ENCODE results near the gene RAB4A. TPM values are rescaled to one million over a fixed set of nuclear protein-coding genes. Genes with fewer than 3 reads are reported as not detected.

The RAB4A gene
- total and polyA plus RNA-seq, 2 of the 13 experiments (the other 11 are each of a cell fraction or from before 2014, with no cell fraction given): 56.0 to 80.1 TPM

DNA sequence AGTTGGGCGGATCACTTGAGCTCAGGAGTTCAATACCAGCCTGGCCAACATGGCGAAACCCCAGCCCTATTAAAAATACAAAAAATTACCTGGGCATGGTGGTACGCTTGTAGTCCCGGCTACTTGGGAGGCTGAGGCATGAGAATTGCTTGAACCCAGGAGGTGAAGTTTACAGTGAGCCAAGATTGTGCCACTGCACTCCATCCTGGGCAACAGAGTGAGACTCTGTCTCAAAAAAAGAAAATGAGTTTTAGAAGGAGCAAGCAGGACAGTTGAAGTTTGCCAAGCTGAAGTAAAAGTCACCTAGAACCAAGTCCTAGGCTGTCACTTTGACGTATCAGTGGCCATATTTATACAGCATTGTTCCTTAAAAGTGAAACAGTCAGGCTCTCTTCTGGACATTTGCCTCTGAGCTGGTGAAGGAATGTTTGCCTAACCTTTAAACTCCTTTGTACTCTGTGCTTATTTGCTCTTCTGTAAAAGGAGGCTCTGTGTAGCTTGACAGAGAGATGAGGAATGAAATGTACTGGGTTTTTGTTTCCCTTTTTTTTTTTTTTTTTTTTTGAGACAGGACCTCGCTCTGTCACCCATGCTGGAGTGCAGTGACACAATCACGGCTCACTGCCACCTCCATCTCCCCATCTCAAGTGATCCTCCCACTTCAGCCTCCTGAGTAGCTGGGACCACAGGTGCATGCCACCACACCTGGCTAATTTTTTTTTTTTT is 2.8 kb downstream of the RAB4A start (continued):
- TF ChIP-seq, protein P1, sequence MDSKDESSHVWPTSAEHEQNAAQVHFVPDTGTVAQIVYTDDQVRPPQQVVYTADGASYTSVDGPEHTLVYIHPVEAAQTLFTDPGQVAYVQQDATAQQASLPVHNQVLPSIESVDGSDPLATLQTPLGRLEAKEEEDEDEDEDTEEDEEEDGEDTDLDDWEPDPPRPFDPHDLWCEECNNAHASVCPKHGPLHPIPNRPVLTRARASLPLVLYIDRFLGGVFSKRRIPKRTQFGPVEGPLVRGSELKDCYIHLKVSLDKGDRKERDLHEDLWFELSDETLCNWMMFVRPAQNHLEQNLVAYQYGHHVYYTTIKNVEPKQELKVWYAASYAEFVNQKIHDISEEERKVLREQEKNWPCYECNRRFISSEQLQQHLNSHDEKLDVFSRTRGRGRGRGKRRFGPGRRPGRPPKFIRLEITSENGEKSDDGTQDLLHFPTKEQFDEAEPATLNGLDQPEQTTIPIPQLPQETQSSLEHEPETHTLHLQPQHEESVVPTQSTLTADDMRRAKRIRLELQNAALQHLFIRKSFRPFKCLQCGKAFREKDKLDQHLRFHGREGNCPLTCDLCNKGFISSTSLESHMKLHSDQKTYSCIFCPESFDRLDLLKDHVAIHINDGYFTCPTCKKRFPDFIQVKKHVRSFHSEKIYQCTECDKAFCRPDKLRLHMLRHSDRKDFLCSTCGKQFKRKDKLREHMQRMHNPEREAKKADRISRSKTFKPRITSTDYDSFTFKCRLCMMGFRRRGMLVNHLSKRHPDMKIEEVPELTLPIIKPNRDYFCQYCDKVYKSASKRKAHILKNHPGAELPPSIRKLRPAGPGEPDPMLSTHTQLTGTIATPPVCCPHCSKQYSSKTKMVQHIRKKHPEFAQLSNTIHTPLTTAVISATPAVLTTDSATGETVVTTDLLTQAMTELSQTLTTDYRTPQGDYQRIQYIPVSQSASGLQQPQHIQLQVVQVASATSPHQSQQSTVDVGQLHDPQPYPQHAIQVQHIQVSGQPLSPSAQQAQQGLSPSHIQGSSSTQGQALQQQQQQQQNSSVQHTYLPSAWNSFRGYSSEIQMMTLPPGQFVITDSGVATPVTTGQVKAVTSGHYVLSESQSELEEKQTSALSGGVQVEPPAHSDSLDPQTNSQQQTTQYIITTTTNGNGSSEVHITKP (CRISPR knock-in tag; IDR thresholded peaks at IDR 0.05; ENCODE audit: low read depth): no peak
- TF ChIP-seq SRSF9 (IDR thresholded peaks at IDR 0.05; ENCODE audit: borderline replicate concordance, insufficient read depth, low read depth, low read length, poor library complexity, severe bottlenecking) (no peak), HOXD1 (CRISPR knock-in tag; IDR thresholded peaks at IDR 0.05) (0 out of 2 replicates have a peak, but pooled peaks have one; percentile 48), HOXA9 (CRISPR knock-in tag; IDR thresholded peaks at IDR 0.05; ENCODE audit: borderline replicate concordance) (no peak), ZNF317 (CRISPR knock-in tag; IDR thresholded peaks at IDR 0.05) (0 out of 2 replicates have a peak, but pooled peaks have one; percentile 23), HNRNPK (IDR thresholded peaks at IDR 0.05; ENCODE audit: low read depth, low read length, poor library complexity, severe bottlenecking) (no peak), CAMTA2 (CRISPR knock-in tag; IDR thresholded peaks at IDR 0.05; ENCODE audit: borderline replicate concordance) (no peak), AKAP8 (CRISPR knock-in tag; IDR thresholded peaks at IDR 0.05) (no peak), RBM22 (optimal IDR thresholded peaks at IDR 0.05; ENCODE audit: low read length) (no peak), TOPORS (CRISPR knock-in tag; IDR thresholded peaks at IDR 0.05) (no peak), NR2F2 (IDR thresholded peaks at IDR 0.05; ENCODE audit: borderline replicate concordance, low read depth) (peak; percentile 68), HNRNPL (IDR thresholded peaks at IDR 0.05; ENCODE audit: low read depth, low read length) (no peak), DR1 (CRISPR knock-in tag; IDR thresholded peaks at IDR 0.05) (no peak), ZNF224 (CRISPR knock-in tag; IDR thresholded peaks at IDR 0.05) (no peak), PITX1 (CRISPR knock-in tag; IDR thresholded peaks at IDR 0.05) (peak; percentile 64; the same call in 1 of the 2 replicates), YY1 (IDR thresholded peaks at IDR 0.05; ENCODE audit: insufficient read depth, insufficient replicate concordance, low read depth, low read length) (peak; percentile 40)
- TF ChIP-seq, protein P2, sequence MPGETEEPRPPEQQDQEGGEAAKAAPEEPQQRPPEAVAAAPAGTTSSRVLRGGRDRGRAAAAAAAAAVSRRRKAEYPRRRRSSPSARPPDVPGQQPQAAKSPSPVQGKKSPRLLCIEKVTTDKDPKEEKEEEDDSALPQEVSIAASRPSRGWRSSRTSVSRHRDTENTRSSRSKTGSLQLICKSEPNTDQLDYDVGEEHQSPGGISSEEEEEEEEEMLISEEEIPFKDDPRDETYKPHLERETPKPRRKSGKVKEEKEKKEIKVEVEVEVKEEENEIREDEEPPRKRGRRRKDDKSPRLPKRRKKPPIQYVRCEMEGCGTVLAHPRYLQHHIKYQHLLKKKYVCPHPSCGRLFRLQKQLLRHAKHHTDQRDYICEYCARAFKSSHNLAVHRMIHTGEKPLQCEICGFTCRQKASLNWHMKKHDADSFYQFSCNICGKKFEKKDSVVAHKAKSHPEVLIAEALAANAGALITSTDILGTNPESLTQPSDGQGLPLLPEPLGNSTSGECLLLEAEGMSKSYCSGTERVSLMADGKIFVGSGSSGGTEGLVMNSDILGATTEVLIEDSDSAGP (CRISPR knock-in tag; IDR thresholded peaks at IDR 0.05; ENCODE audit: borderline replicate concordance): no peak
- TF ChIP-seq, protein P3, sequence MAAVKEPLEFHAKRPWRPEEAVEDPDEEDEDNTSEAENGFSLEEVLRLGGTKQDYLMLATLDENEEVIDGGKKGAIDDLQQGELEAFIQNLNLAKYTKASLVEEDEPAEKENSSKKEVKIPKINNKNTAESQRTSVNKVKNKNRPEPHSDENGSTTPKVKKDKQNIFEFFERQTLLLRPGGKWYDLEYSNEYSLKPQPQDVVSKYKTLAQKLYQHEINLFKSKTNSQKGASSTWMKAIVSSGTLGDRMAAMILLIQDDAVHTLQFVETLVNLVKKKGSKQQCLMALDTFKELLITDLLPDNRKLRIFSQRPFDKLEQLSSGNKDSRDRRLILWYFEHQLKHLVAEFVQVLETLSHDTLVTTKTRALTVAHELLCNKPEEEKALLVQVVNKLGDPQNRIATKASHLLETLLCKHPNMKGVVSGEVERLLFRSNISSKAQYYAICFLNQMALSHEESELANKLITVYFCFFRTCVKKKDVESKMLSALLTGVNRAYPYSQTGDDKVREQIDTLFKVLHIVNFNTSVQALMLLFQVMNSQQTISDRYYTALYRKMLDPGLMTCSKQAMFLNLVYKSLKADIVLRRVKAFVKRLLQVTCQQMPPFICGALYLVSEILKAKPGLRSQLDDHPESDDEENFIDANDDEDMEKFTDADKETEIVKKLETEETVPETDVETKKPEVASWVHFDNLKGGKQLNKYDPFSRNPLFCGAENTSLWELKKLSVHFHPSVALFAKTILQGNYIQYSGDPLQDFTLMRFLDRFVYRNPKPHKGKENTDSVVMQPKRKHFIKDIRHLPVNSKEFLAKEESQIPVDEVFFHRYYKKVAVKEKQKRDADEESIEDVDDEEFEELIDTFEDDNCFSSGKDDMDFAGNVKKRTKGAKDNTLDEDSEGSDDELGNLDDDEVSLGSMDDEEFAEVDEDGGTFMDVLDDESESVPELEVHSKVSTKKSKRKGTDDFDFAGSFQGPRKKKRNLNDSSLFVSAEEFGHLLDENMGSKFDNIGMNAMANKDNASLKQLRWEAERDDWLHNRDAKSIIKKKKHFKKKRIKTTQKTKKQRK (IDR thresholded peaks at IDR 0.05; ENCODE audit: low read length): no peak
- TF ChIP-seq, protein P4, sequence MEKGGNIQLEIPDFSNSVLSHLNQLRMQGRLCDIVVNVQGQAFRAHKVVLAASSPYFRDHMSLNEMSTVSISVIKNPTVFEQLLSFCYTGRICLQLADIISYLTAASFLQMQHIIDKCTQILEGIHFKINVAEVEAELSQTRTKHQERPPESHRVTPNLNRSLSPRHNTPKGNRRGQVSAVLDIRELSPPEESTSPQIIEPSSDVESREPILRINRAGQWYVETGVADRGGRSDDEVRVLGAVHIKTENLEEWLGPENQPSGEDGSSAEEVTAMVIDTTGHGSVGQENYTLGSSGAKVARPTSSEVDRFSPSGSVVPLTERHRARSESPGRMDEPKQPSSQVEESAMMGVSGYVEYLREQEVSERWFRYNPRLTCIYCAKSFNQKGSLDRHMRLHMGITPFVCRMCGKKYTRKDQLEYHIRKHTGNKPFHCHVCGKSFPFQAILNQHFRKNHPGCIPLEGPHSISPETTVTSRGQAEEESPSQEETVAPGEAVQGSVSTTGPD (CRISPR knock-in tag; IDR thresholded peaks at IDR 0.05): no peak

Data from HepG2 (cell line).